Measurements from ENCODE around the gene POU6F2. TPM values are rescaled to one million over a fixed set of nuclear protein-coding genes. Genes with fewer than 3 reads are reported as not detected.

The POU6F2 gene
- total RNA-seq, 1 donor from 2014 or later: 0.40 TPM

DNA sequence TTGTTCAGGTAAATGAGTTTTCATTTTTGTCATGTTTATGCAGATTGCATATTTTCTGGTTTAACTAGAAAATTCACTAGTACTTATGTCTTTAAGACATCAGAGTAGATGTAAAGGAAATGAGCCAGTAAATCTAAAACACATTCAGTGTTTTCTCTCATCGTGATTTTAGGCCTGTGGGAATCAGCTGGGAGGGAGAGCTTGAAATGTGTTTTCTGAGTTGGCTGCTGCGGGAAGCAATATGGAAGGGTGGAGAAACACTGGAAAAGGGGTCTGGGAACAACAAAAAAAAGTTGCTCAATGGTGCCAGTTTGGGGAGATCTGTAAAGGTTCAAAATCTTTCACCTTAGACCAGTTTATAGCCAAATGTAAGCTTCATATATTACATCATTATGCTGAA, 284.1 kb downstream of the POU6F2 start:
- no peaks in the 10 kb centered on the region for H3K36me3 Mint-ChIP-seq (ENCODE audit: low read depth)
- peaks cover 5% of the 10 kb centered on the region for H3K4me1 Mint-ChIP-seq (ENCODE audit: low read depth)
- H3K27me3 Mint-ChIP-seq (ENCODE audit: low read depth): no peaks in the 10 kb centered on the region
- H3K27ac Mint-ChIP-seq (ENCODE audit: unreplicated experiment): no peak overlapping the region
- no peak overlapping the region for H3K4me3 Mint-ChIP-seq (ENCODE audit: unreplicated experiment)
- DNase-seq (ENCODE audit: low spot score): no peak
- TF ChIP-seq, protein P1, sequence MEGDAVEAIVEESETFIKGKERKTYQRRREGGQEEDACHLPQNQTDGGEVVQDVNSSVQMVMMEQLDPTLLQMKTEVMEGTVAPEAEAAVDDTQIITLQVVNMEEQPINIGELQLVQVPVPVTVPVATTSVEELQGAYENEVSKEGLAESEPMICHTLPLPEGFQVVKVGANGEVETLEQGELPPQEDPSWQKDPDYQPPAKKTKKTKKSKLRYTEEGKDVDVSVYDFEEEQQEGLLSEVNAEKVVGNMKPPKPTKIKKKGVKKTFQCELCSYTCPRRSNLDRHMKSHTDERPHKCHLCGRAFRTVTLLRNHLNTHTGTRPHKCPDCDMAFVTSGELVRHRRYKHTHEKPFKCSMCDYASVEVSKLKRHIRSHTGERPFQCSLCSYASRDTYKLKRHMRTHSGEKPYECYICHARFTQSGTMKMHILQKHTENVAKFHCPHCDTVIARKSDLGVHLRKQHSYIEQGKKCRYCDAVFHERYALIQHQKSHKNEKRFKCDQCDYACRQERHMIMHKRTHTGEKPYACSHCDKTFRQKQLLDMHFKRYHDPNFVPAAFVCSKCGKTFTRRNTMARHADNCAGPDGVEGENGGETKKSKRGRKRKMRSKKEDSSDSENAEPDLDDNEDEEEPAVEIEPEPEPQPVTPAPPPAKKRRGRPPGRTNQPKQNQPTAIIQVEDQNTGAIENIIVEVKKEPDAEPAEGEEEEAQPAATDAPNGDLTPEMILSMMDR (IDR thresholded peaks at IDR 0.05): no peak
- H3K9me3 Mint-ChIP-seq (ENCODE audit: low read depth): no peaks in the 10 kb centered on the region

DNA sequence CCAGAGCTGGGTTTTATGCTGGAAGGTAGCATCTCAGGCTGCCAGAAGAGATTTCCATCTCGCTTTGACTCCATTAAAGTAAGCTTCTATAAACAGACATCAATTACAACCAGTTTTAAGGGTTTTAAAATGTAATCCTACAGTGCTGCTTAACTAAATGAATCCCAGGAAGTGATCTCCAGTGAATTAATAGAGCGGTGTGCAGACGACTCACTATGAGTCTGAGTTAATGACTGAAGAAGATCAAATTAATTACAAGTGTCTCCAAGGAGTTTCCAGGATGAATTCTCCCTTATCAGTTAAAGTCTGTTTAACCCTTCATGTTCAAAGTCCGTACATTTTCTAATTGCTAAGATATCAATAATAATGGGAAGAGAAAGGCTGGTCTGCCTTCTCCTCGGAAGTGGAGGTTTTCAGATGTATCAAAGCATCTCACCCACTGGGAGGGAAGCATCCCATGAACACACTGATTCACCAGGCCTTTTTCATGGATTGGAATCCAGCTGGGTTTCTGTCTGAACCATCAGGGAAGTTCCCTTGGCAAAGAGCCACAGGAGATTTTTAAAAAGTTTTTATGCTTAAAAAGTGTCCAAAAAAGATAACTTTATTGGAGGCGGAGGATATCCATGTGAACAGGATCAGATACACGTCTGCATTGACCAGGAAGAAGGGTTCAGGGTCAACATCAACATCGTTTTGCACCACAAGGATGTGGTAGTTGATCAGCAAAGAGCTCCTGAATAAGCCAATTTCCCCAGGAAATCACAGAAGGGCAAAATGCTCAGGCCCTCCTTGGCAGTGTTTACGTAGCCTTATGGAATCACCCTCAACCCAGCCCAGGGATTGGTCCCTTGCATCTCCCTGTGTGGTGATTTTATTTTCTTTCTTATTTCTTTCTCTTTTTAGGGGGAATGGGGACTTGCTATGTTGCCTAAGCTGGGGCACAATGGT, 288.2 kb downstream of the POU6F2 start:
- Mint-ChIP-seq H3K36me3 (ENCODE audit: low read depth) (no peaks in the 10 kb centered on the region), H3K4me3 (ENCODE audit: unreplicated experiment) (no peak overlapping the region), H3K27ac (ENCODE audit: unreplicated experiment) (no peak overlapping the region)

DNA sequence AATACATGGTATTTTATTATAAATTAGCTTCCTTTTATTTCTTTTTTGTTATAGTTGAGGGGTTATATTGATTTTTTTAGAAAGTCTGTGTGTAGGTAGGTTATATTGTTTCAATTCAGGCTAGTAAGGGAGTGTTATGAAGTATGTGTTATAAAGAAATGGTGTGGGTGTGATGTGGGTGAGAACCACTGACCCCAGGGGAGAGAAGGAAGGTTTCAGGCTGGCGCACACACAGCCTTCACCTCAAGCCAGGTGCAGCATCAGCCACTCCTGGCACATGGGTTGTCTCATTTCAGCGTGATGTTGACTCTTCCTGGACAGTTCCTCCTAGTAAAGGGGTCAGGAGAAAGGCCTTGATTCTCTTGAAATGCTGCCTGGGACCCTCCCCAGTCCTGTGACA, 291.3 kb downstream of the POU6F2 start:
- DNase-seq (ENCODE audit: low spot score): no peak
- no peaks in the 10 kb centered on the region for H3K27me3 Mint-ChIP-seq (ENCODE audit: low read depth)
- no peak overlapping the region for H3K4me3 Mint-ChIP-seq (ENCODE audit: unreplicated experiment)
- no peak overlapping the region for H3K27ac Mint-ChIP-seq (ENCODE audit: unreplicated experiment)
- H3K9me3 Mint-ChIP-seq (ENCODE audit: low read depth): no peaks in the 10 kb centered on the region
- no peaks in the 10 kb centered on the region for H3K36me3 Mint-ChIP-seq (ENCODE audit: low read depth)
- peaks cover 25% of the 10 kb centered on the region for H3K4me1 Mint-ChIP-seq (ENCODE audit: low read depth)
- TF ChIP-seq, protein P1 (IDR thresholded peaks at IDR 0.05): no peak

More for the DNA sequence above, 288.2 kb downstream of the POU6F2 start:
- Mint-ChIP-seq H3K27me3 (ENCODE audit: low read depth) (no peaks in the 10 kb centered on the region), H3K4me1 (ENCODE audit: low read depth) (peaks cover 6% of the 10 kb centered on the region), H3K9me3 (ENCODE audit: low read depth) (no peaks in the 10 kb centered on the region)
- TF ChIP-seq, protein P1 (IDR thresholded peaks at IDR 0.05): no peak
- DNase-seq (ENCODE audit: low spot score): no peak

DNA sequence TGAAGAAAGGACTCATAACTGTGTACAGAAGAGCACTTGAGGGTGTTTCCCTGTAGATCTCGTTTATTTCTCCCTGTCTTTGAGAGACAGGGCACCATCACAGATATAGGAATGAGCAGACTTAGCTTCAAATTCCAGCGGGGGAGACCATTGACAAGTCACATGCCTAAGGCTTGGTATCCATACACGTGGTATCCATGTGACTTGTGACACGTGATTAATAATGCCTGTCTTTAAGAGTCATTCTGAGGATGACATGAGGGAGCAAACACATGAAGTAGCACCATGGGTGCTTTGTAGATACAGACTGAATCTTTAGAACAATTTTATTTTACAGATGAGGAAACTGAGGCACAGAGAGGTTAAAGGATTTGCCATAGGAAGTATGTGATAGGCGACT, 292.3 kb downstream of the POU6F2 start:
- H3K27me3 Mint-ChIP-seq (ENCODE audit: low read depth): no peaks in the 10 kb centered on the region
- TF ChIP-seq, protein P1 (IDR thresholded peaks at IDR 0.05): no peak
- H3K9me3 Mint-ChIP-seq (ENCODE audit: low read depth): no peaks in the 10 kb centered on the region
- H3K36me3 Mint-ChIP-seq (ENCODE audit: low read depth): no peaks in the 10 kb centered on the region
- H3K27ac Mint-ChIP-seq (ENCODE audit: unreplicated experiment): no peak overlapping the region
- no peak for DNase-seq (ENCODE audit: low spot score)
- H3K4me1 Mint-ChIP-seq (ENCODE audit: low read depth): peaks cover 25% of the 10 kb centered on the region
- H3K4me3 Mint-ChIP-seq (ENCODE audit: unreplicated experiment): no peak overlapping the region

DNA sequence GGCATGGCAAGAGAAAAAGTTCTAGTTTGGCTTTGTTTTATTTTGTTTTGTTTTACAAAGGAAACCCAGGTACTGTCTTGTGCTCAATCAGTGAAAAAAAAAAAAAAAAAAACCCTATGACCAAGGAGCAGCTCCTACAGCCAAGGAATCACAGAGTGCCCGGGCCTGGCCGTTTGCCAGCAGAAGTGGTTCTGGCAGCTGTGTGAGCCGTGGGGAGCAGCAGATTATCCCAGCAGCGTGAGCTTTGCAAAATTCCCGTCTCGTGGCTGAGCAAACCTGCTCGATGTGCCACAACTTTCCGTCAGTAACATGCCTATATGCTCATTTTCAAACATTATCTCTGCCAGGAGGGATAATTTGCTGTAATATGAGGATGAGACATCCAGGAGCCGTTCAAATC, 293.7 kb downstream of the POU6F2 start:
- H3K27ac Mint-ChIP-seq (ENCODE audit: unreplicated experiment): no peak overlapping the region

More for the DNA sequence above, 293.7 kb downstream of the POU6F2 start:
- Mint-ChIP-seq H3K27me3 (ENCODE audit: low read depth) (no peaks in the 10 kb centered on the region), H3K36me3 (ENCODE audit: low read depth) (no peaks in the 10 kb centered on the region), H3K4me1 (ENCODE audit: low read depth) (peaks cover 21% of the 10 kb centered on the region), H3K4me3 (ENCODE audit: unreplicated experiment) (peak overlapping the region; percentile 18), H3K9me3 (ENCODE audit: low read depth) (no peaks in the 10 kb centered on the region)
- no peak for DNase-seq (ENCODE audit: low spot score)
- TF ChIP-seq, protein P1 (IDR thresholded peaks at IDR 0.05): no peak

Measured in chondrocyte (in vitro differentiated cells).